Stimulated activated CD4-positive, alpha-beta T cell treated with anti-CD3 and anti-CD28 coated beads, Interleukin-12 subunit alpha, Interleukin-12 subunit beta, amount 100 ng/mL, for 4 hours (primary cell): Measurements from ENCODE around the gene NELFB.
"Not testable (repeated sequence)": the region's sequence is repeated elsewhere in the genome, so short reads cannot be mapped to it uniquely, and the experiment has no call there.

Experiments used
- DNase-seq: peaks from one replicate; pipeline ENCODE4 v3.0.0-alpha.2; 2020

The NELFB gene

DNA sequence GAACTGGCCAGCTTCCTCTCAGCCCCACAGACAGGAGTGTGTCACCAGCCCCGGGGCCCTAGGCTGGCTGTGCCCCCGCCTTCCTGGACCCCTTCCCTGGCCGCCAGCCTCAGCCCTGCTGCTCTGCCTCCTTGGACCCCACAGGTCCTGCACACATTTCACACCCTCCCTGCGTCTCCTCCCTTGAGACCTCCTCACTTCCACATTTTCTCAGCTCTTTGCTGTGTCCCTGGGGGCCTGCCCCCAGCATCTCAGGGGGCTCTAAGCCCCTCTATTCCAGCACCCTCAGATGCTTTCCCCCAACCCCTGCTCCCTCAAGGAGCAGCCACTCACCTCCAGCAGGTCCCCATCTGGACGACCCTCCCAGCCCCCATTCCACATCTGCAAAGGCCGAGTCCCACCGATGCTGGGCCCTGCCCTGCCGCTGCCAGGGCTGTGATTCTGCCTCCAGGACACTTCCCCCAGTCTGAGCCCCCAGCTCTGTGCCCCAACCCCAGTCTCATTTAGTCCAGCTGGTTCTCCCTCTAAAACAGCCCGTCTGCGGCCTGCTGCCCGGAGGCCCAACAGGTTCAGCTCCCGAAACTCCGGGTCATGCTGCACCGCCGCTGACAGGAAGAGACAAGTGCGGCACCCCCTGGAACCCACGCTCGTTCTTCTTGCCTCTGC, 20.2 kb upstream of the NELFB start:
- no peak for DNase-seq

DNA sequence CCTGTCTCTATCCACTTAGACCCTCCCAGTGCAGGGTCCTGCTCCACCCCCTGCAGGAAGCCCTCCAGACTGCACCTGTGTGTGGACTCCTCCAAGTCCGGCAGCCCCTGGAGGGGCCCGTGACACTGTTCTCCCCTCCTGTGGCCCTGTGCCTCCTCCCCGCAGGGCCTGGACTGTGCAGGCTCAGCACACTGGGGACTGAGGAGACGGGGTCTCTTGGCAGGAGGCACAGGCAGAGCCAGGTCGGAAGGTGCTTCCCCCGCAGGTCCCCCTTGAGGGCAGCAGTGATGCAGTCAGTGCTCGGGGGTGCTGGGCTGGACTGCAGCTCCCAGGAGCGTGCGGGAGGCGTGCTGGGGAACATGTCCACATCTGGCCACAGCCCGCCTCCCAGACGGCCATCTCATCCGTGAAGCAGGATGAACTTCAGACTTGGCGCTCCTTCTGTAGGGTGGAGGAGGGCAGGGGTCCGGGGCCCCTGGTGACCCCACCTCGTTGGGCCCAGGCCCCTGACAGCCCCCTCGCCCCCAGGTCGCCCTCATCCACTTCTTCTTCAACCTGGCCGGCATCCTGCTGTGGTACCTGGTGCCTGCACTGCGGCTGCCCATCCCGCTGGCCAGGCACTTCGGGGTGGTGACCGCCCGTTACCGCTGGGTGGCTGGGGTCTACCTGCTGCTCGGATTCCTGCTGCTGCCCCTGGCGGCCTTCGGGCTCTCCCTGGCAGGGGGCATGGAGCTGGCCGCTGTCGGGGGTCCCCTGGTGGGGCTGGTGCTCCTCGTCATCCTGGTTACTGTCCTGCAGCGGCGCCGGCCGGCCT, 19.5 kb upstream of the NELFB start:
- no peak for DNase-seq

- DNase-seq, result peak; percentile 94
Measured at GRCh38 chr9:137236238-137236935, 18.7 kb upstream of the NELFB start.

DNA sequence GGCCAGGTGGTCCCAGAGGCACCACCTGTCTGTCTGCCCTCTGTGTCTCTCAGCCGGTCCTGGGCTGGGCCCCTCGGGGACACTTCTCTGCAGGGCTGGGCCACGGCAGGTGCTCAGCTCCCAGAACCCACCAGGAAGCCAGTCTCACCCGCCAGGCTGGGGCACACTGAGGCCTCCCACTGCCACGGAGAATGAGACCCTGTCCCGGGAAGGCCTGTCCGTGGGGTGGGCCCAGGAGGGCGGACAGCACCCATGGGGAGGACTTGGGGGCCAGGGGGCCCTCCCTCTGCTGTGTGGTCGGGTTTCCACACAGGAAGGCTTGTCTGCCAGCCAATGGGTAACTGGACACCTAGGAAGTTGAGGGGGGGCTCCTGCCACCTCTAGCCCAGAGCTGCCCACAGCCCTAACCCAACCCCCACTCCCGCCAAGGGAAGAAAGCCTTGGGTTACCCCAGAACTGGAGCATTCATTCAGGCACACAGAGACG, 18.1 kb upstream of the NELFB start:
- DNase-seq, result no peak

GRCh38 chr9:137237759-137238726, 17.1 kb upstream of the NELFB start:
- no peak for DNase-seq

DNA sequence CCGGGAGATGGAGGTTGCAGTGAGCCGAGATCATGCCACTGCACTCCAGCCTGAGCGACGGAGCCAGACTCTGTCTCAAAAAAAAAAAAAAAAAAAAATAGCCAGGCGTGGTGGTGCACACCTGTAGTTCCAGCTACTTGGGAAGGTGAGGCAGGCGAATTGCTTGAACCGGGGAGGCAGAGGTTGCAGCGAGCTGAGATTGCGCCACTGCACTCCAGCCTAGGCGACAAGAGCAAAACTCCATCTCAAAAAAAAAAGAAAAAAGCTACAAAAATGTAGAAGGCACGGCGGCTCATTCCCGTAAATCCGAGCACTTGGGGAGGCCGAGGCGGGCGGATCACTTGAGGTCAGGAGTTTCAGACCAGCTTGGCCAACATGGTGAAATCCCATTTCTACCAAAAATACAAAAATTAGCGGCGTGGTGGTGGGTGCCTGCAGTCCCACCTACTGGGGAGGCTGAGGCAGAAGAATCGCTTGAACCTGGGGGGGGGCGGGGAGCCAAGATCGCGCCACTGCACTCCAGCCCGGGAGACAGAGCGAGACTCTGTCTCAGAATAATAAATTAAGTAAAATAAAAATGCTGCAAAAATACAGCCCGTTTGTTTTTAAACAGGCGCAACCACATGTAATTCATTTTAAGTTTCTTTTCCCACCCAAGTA, 15.5 kb upstream of the NELFB start:
- not testable (repeated sequence) for DNase-seq

DNA sequence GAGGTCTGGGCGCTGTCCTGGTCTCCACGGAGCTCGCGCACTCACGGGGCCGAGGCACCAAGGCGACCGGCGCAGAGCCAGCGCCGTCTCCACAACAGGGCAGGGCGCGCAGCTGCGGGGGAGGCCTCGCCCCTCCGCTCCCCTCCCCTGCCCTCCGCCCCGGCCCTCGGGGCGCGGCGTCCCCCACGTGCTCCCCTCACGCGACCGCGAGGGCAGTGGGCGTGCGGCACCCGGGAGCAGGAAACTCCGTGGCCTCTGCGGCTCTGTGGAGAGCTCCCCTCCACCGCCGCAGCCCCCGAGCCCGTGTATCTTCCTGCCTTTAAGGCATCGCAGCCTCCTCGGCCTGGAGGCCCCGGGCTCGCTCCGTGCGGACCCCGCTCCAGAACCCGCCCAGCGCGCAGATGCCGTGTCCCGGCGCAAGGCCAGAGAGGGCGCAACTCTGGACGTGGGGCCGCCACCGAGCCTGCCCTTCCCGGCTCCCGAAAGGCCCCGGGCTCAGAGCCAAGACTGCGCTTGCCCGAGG, 14.7 kb upstream of the NELFB start:
- peak; percentile 68 for DNase-seq

DNA sequence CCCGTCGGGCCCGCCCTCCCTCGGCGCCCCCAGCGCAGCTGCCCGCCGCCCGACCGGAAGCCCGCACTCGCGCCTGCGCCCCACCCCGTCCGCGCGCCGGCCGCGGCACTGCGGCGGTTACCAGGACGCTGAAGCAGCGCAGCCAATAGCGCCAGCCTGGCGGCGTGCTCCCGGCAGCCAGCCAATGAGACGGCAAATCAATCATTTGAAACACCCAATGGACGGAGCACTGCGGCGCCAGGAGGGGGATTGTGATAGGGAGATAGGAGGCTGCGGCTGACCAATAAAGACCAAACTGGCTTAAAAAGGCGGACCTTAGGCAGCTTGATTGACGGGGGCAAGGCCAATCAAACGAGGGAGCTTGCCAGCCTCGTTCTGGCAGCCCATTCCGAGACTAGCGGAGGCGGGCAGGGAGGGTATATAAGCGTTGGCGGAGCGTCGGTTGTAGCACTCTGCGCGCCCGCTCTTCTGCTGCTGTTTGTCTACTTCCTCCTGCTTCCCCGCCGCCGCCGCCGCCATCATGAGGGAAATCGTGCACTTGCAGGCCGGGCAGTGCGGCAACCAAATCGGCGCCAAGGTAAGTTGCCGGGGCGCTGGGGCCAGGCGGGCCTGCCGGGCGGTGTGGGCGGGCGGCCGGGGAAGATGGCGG, 14.2 kb upstream of the NELFB start, which contains the start of gene TUBB4B:
Gene TUBB4B, plus strand, starts transcription at position 447 of the 649 bp plus-strand sequence. Its CDS starts 74 bp downstream, at position 521.
- peak; percentile 92 for DNase-seq

DNA sequence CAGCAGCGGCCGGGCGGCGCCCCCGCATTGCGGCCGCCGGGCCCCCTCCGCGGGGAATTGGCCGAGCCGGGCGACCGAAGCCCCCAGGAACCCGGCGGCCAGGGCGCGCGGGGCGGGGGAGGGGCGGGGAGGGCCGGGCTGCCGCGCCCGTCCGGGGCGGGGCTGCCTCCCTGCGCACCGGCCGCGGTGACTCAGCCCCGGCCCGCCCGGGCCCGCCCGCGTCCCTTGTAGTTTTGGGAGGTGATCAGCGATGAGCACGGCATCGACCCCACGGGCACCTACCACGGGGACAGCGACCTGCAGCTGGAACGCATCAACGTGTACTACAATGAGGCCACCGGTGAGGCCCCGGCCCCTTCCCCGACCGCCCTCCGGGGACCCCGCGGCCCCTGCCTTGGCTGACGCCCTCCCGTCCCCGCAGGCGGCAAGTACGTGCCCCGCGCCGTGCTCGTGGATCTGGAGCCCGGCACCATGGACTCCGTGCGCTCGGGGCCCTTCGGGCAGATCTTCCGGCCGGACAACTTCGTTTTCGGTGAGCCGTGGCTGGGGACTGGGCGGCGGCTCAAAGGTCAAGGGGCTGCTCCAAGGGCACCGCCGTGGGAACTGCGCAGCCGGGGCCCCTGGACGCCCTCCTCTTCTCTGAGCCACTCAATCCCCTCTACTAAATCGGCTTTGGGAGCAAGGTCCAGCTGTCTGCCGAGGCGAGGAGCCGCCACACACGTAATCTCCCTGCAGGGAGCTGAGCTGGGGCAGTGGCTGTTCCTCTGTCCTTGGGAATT, 13.4 kb upstream of the NELFB start:
- DNase-seq, result peak; percentile 70

DNA sequence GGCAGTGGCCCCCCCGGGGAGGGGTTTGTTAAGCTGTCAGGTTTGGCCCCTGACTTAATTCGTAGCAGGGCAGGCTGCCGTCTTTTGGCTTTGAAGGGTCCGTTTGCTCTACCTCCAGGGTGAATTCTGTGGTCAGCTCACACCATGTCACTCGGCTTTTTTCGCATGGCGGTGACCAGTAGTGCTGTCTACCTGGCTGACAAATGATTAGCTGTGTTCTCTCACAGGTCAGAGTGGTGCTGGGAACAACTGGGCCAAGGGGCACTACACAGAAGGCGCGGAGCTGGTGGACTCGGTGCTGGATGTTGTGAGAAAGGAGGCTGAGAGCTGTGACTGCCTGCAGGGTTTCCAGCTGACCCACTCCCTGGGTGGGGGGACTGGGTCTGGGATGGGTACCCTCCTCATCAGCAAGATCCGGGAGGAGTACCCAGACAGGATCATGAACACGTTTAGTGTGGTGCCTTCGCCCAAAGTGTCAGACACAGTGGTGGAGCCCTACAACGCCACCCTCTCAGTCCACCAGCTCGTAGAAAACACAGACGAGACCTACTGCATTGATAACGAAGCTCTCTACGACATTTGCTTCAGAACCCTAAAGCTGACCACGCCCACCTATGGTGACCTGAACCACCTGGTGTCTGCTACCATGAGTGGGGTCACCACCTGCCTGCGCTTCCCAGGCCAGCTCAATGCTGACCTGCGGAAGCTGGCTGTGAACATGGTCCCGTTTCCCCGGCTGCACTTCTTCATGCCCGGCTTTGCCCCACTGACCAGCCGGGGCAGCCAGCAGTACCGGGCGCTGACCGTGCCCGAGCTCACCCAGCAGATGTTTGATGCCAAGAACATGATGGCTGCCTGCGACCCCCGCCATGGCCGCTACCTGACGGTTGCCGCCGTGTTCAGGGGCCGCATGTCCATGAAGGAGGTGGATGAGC, 12.6 kb upstream of the NELFB start:
- DNase-seq, result no peak

GRCh38 chr9:137243266-137243625, 11.9 kb upstream of the NELFB start:
- not testable (repeated sequence) for DNase-seq

DNA sequence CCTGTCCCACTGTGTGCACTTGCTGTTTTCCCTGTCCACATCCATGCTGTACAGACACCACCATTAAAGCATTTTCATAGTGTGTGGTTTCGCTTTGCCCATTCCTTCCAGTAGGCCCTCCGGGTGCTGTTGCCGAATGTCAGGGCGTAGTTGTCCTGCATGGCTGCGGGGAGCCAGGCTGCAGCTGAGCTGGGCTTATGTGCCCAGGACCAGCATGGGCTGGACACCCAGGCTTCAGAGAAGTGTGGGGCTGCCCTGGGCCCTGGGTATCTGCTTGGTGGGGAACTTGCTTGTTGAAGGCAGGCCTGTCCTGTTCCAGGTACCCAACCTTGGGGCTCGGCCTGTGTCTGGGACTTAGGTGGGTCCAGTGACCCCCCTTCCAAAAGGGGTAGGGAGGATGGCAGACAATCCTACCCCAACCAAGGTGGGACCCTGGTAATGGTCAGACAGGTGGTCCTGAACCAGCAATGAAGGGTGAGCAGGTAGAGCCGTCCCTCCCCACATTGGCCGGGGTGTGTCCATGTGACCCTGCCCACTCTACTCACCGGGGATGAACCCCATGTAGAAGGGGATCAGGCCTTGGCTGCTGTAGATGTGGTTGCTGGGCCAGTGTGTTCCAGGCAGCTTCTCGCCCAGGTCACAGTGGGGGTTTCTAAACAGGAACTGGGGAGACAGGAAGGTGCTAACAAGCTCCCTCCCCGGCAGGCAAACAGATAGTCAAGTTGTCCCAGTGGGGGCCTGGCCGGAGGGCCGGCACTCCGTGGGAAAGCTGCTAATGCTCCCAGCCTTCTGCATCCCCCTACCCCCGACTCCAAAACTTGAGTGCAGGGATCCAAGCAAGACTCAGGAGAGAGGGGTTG, 11.3 kb upstream of the NELFB start:
- no peak for DNase-seq

DNA sequence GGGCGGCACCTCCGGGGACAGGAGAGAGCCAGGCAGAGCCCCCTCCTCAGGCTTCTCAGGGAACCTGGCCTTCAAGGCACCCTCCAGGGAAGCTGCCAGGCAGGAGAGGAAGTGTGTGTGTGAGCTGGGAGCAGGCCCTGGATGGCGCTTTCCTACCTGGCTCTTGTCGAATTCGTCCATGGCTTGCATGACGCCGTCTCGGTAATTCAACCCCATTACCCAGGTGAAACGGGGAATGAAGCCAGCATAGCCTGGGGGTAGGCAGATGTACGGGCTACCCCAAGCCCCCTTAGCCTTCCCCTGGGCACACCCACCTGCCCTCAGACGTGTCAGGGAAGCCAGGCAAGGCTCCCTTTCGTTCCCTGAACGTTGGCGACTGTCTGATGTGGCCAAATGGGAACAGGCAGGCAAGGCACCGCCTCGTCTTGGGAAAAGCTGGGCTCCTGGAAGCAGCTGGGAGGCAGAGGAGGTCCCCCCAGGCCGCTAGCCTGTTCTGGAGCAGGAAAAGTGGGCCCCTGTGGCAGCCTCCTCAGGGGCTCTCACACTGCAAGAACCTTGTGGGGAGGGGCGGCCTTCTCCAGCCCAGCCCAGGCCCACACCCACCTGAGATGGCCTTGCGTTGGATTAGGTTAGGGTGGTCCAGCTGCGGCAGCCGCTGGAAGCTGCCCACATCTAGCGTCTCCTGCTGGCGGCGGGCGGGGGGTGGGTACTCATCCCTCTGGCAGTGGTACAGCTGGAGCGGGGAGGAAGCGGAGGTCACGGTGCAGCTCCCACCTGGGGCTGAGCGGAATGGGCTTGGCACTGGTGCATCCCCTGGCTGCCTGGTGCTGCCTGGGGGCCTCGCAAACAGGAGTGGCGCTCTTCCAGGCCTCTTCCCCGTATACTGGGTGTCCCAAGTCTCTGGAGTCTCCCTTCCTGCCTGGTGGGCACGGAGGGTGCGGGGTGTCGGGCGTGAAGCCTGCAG, 10.4 kb upstream of the NELFB start:
- DNase-seq, result no peak

- no peak for DNase-seq
Measured at GRCh38 chr9:137245450-137246421, 9.4 kb upstream of the NELFB start.

- DNase-seq, result no peak
Measured at GRCh38 chr9:137247135-137247915, 7.8 kb upstream of the NELFB start.
